IPS DF 6.9 (cell line): ENCODE data around the gene TTBK2.
"Not testable (repeated sequence)": the region's sequence is repeated elsewhere in the genome, so short reads cannot be mapped to it uniquely, and the experiment has no call there.

Experiments used
- DNase-seq: peaks from one replicate; pipeline ENCODE4 v3.0.0-alpha.2; 2013; ENCODE audit warnings: low read depth, low spot score
- H3K27ac ChIP-seq: one replicate; pipeline ENCODE4 v1.5.1; 2013; ENCODE audit warnings: low read length, control low read depth
- H3K27me3 ChIP-seq: 2 replicates; pipeline ENCODE4 v1.6.1; 2013; ENCODE audit warnings: mild to moderate bottlenecking, low read length; ENCODE audit not compliant: control insufficient read depth, insufficient read depth
- H3K36me3 ChIP-seq: 2 replicates; pipeline ENCODE4 v1.6.1; 2013; ENCODE audit warnings: low read length; ENCODE audit not compliant: control insufficient read depth, insufficient read depth
- H3K4me1 ChIP-seq: 2 replicates; pipeline ENCODE4 v1.6.1; 2013; ENCODE audit warnings: low read length; ENCODE audit not compliant: control insufficient read depth, insufficient read depth
- H3K4me3 ChIP-seq: 2 replicates; pipeline ENCODE4 v1.5.1; 2013; ENCODE audit warnings: mild to moderate bottlenecking, low read length
- H3K9me3 ChIP-seq: 2 replicates; pipeline ENCODE4 v1.6.1; 2013; ENCODE audit warnings: low read length, inconsistent platforms; ENCODE audit not compliant: control insufficient read depth, insufficient read depth
- WGBS: extraction: QIAGEN DNeasy Blood & Tissue Kit; methylation state at CpG from one replicate; pipeline ENCODE4 v1.1.7; 2013; ENCODE audit warnings: mixed read lengths, missing lambda C conversion rate; ENCODE audit not compliant: insufficient read length, insufficient coverage; 5-methylcytosine and 5-hydroxymethylcytosine counted together

Gene TTBK2

GRCh38 chr15:42766109-42766508 is 154.5 kb downstream of the TTBK2 start:
- H3K36me3 ChIP-seq, H3K27ac ChIP-seq, DNase-seq, H3K9me3 ChIP-seq, H3K27me3 ChIP-seq, H3K4me1 ChIP-seq, H3K4me3 ChIP-seq: not testable (repeated sequence)
- no CpG with 5 or more reads among the region's 4 CpGs for WGBS

GRCh38 chr15:42764154-42764731 is 156.3 kb downstream of the TTBK2 start:
- not testable (repeated sequence) for H3K4me1 ChIP-seq, H3K27me3 ChIP-seq, H3K36me3 ChIP-seq, DNase-seq, H3K9me3 ChIP-seq, H3K27ac ChIP-seq, H3K4me3 ChIP-seq
- WGBS = no CpG with 5 or more reads among the region's 16 CpGs

- H3K27ac ChIP-seq, H3K9me3 ChIP-seq, H3K27me3 ChIP-seq, H3K4me1 ChIP-seq, H3K36me3 ChIP-seq, H3K4me3 ChIP-seq, DNase-seq: not testable (repeated sequence)
- no CpG with 5 or more reads among the region's 2 CpGs for WGBS
Observed at GRCh38 chr15:42761813-42762212, 158.8 kb downstream of the TTBK2 start.

- no peaks in the 10 kb centered on the region for H3K36me3 ChIP-seq
- DNase-seq = no peak
- H3K27me3 ChIP-seq = no peaks in the 10 kb centered on the region
- no peak overlapping the region for H3K27ac ChIP-seq
- no CpG with 5 or more reads among the region's 1 CpG for WGBS
- H3K4me3 ChIP-seq = no peak overlapping the region
- 0 out of 2 replicates have a peak, but pooled peaks cover 3% of the 10 kb centered on the region for H3K4me1 ChIP-seq
- H3K9me3 ChIP-seq = no peaks in the 10 kb centered on the region
Observed at GRCh38 chr15:42760759-42761158, 159.8 kb downstream of the TTBK2 start.

GRCh38 chr15:42759093-42759492 is 161.5 kb downstream of the TTBK2 start:
- Histone ChIP-seq H3K27me3 (no peaks in the 10 kb centered on the region), H3K36me3 (no peaks in the 10 kb centered on the region), H3K4me3 (no peak overlapping the region), H3K27ac (no peak overlapping the region), H3K9me3 (no peaks in the 10 kb centered on the region), H3K4me1 (0 out of 2 replicates have a peak, but pooled peaks cover 1% of the 10 kb centered on the region)
- no peak for DNase-seq
- WGBS = no CpG with 5 or more reads among the region's 2 CpGs

- Histone ChIP-seq H3K27ac (no peak overlapping the region), H3K27me3 (no peaks in the 10 kb centered on the region), H3K4me1 (no peaks in the 10 kb centered on the region), H3K9me3 (no peaks in the 10 kb centered on the region), H3K36me3 (peaks cover 3% of the 10 kb centered on the region; the same call in 1 of the 2 replicates), H3K4me3 (no peak overlapping the region)
- no peak for DNase-seq
- whole genome bisulfite sequencing = no CpG with 5 or more reads among the region's 2 CpGs
Observed at GRCh38 chr15:42750306-42750705, 170.3 kb downstream of the TTBK2 start.

GRCh38 chr15:42749266-42749665 is 171.3 kb downstream of the TTBK2 start:
- WGBS = no CpG with 5 or more reads among the region's 1 CpG
- no peak overlapping the region for H3K4me3 ChIP-seq
- H3K4me1 ChIP-seq = no peaks in the 10 kb centered on the region
- peaks cover 3% of the 10 kb centered on the region; the same call in 1 of the 2 replicates for H3K36me3 ChIP-seq
- DNase-seq = no peak
- H3K27ac ChIP-seq = no peak overlapping the region
- no peaks in the 10 kb centered on the region for H3K27me3 ChIP-seq
- no peaks in the 10 kb centered on the region for H3K9me3 ChIP-seq

- WGBS = no CpG with 5 or more reads among the region's 1 CpG
- Histone ChIP-seq H3K27ac (no peak overlapping the region), H3K27me3 (no peaks in the 10 kb centered on the region), H3K4me1 (no peaks in the 10 kb centered on the region), H3K36me3 (peaks cover 3% of the 10 kb centered on the region; the same call in 1 of the 2 replicates), H3K9me3 (no peaks in the 10 kb centered on the region), H3K4me3 (no peak overlapping the region)
- no peak for DNase-seq
Observed at GRCh38 chr15:42744195-42744594, 176.4 kb downstream of the TTBK2 start.

- Histone ChIP-seq H3K4me3 (no peak overlapping the region), H3K27ac (no peak overlapping the region), H3K36me3 (peaks cover 3% of the 10 kb centered on the region; the same call in 1 of the 2 replicates), H3K9me3 (no peaks in the 10 kb centered on the region), H3K27me3 (no peaks in the 10 kb centered on the region), H3K4me1 (no peaks in the 10 kb centered on the region)
- WGBS = no CpG with 5 or more reads among the region's 4 CpGs
- no peak for DNase-seq
Observed at GRCh38 chr15:42742149-42742548, 178.4 kb downstream of the TTBK2 start.

- no CpG with 5 or more reads among the region's 2 CpGs for WGBS
- no peaks in the 10 kb centered on the region for H3K27me3 ChIP-seq
- H3K27ac ChIP-seq = no peak overlapping the region
- H3K4me1 ChIP-seq = no peaks in the 10 kb centered on the region
- DNase-seq = no peak
- no peak overlapping the region for H3K4me3 ChIP-seq
- H3K9me3 ChIP-seq = no peaks in the 10 kb centered on the region
- peaks cover 3% of the 10 kb centered on the region; the same call in 1 of the 2 replicates for H3K36me3 ChIP-seq
Observed at GRCh38 chr15:42741710-42742109, 178.9 kb downstream of the TTBK2 start.
